Measurements from ENCODE around the gene TGFBR1. TPM values are rescaled to one million over a fixed set of nuclear protein-coding genes. Genes with fewer than 3 reads are reported as not detected.

TGFBR1 gene
- polyA plus RNA-seq, 1 experiment: 73.5 TPM

- TF ChIP-seq CTCF (IDR thresholded peaks at IDR 0.05; ENCODE audit: insufficient read depth, low read depth, low read length): no peak
- Histone ChIP-seq H3K36me3 (ENCODE audit: control insufficient read depth, insufficient read depth, low read length) (no peaks in the 10 kb centered on the region), H3K27me3 (ENCODE audit: control insufficient read depth, insufficient read depth, low read length) (no peaks in the 10 kb centered on the region), H3K4me3 (ENCODE audit: low read depth, low read length) (no peak overlapping the region)
- no peak for DNase-seq (ENCODE audit: low read depth)
- POLR2A ChIA-PET: interaction anchor here (0.6 kb wide), 1 partner anchor 29 kb away, joined by 7 read pairs; no protein-coding TSS in a partner anchor
- CTCF ChIA-PET: interaction anchor here (1.3 kb wide), 1 partner anchor 10 kb away, joined by 4 read pairs; no protein-coding TSS in a partner anchor
Observed at GRCh38 chr9:99075246-99075912, 29.5 kb upstream of the TGFBR1 start.

GRCh38 chr9:99076030-99076429 is 28.9 kb upstream of the TGFBR1 start:
- H3K4me3 ChIP-seq (ENCODE audit: low read depth, low read length): no peak overlapping the region
- ChIA-PET CTCF (interaction anchor here (1.3 kb wide), 1 partner anchor 10 kb away, joined by 4 read pairs; no protein-coding TSS in a partner anchor), POLR2A (no interaction called here)
- no peak for TF ChIP-seq CTCF (IDR thresholded peaks at IDR 0.05; ENCODE audit: insufficient read depth, low read depth, low read length)
- H3K27me3 ChIP-seq (ENCODE audit: control insufficient read depth, insufficient read depth, low read length): no peaks in the 10 kb centered on the region
- no peaks in the 10 kb centered on the region for H3K36me3 ChIP-seq (ENCODE audit: control insufficient read depth, insufficient read depth, low read length)
- no peak for DNase-seq (ENCODE audit: low read depth)

- Histone ChIP-seq H3K4me3 (ENCODE audit: low read depth, low read length) (no peak overlapping the region), H3K36me3 (ENCODE audit: control insufficient read depth, insufficient read depth, low read length) (no peaks in the 10 kb centered on the region), H3K27me3 (ENCODE audit: control insufficient read depth, insufficient read depth, low read length) (no peaks in the 10 kb centered on the region)
- no peak for TF ChIP-seq CTCF (IDR thresholded peaks at IDR 0.05; ENCODE audit: insufficient read depth, low read depth, low read length)
- no peak for DNase-seq (ENCODE audit: low read depth)
- POLR2A ChIA-PET: no interaction called here
- CTCF ChIA-PET: interaction anchor here (1.2 kb wide), 1 partner anchor 228 kb away, joined by 4 read pairs; no protein-coding TSS in a partner anchor
Observed at GRCh38 chr9:99076483-99077171, 28.3 kb upstream of the TGFBR1 start.

GRCh38 chr9:99078717-99079116 is 26.2 kb upstream of the TGFBR1 start:
- ChIA-PET CTCF (no interaction called here), POLR2A (no interaction called here)
- no peak overlapping the region for H3K4me3 ChIP-seq (ENCODE audit: low read depth, low read length)
- H3K36me3 ChIP-seq (ENCODE audit: control insufficient read depth, insufficient read depth, low read length): no peaks in the 10 kb centered on the region
- no peak for DNase-seq (ENCODE audit: low read depth)
- TF ChIP-seq CTCF (IDR thresholded peaks at IDR 0.05; ENCODE audit: insufficient read depth, low read depth, low read length): no peak
- peaks cover 2% of the 10 kb centered on the region; the same call in 1 of the 2 replicates for H3K27me3 ChIP-seq (ENCODE audit: control insufficient read depth, insufficient read depth, low read length)

GRCh38 chr9:99079542-99079941 is 25.4 kb upstream of the TGFBR1 start:
- POLR2A ChIA-PET: no interaction called here

More at GRCh38 chr9:99079542-99079941, 25.4 kb upstream of the TGFBR1 start:
- TF ChIP-seq CTCF (IDR thresholded peaks at IDR 0.05; ENCODE audit: insufficient read depth, low read depth, low read length): no peak
- Histone ChIP-seq H3K36me3 (ENCODE audit: control insufficient read depth, insufficient read depth, low read length) (no peaks in the 10 kb centered on the region), H3K4me3 (ENCODE audit: low read depth, low read length) (no peak overlapping the region), H3K27me3 (ENCODE audit: control insufficient read depth, insufficient read depth, low read length) (peaks cover 2% of the 10 kb centered on the region; the same call in 1 of the 2 replicates)
- CTCF ChIA-PET: no interaction called here
- DNase-seq (ENCODE audit: low read depth): no peak

All from BJ (cell line).